ENCODE results near the gene SPATA46. TPM values are rescaled to one million over a fixed set of nuclear protein-coding genes. Genes with fewer than 3 reads are reported as not detected.

SPATA46 gene
- total and polyA plus RNA-seq, 2 of the 8 experiments (the other 6 are each of a cell fraction or from before 2014, with no cell fraction given): not detected

- FAIRE-seq: no peak
- H3K27ac ChIP-seq (ENCODE audit: low read depth, low read length): no peak overlapping the region
- TF ChIP-seq EZH2 (IDR thresholded peaks at IDR 0.05; ENCODE audit: low read depth, low read length, severe bottlenecking) (no peak), SIRT6 (IDR thresholded peaks at IDR 0.05; ENCODE audit: low read length) (no peak), YY1 (IDR thresholded peaks at IDR 0.05; ENCODE audit: low read depth, low read length) (no peak), EP300 (IDR thresholded peaks at IDR 0.05; ENCODE audit: borderline replicate concordance in 1 of 2, low read depth in 2 of 2, low read length in 2 of 2) (no peak), PHF8 (conservative IDR thresholded peaks at IDR 0.05; ENCODE audit: low read depth, low read length) (no peak), HDAC2 (IDR thresholded peaks at IDR 0.05; ENCODE audit: borderline replicate concordance in 1 of 2, low read depth in 2 of 2, low read length in 2 of 2) (no peak), USF2 (IDR thresholded peaks at IDR 0.05; ENCODE audit: low read length) (no peak)
Observed at GRCh38 chr1:162371611-162372010, 5.0 kb downstream of the SPATA46 start.

More at GRCh38 chr1:162371611-162372010, 5.0 kb downstream of the SPATA46 start:
- H3K23ac ChIP-seq (ENCODE audit: insufficient read length): no peak overlapping the region
- H3K27me3 ChIP-seq (replicated peaks in 1 of 4; ENCODE audit: control insufficient read depth in 3 of 4, extremely low read depth in 1 of 4, insufficient read depth in 3 of 4, low read length in 3 of 4): no peaks in the 10 kb centered on the region
- H4K8ac ChIP-seq (ENCODE audit: extremely low read depth, insufficient read depth, low read length): no peak overlapping the region
- no peak overlapping the region for H2AFZ ChIP-seq (ENCODE audit: low read length)
- no peak overlapping the region for H2BK120ac ChIP-seq (replicated peaks; ENCODE audit: low read depth, low read length)
- no peak overlapping the region for H3K56ac ChIP-seq (replicated peaks; ENCODE audit: insufficient read length, low read depth, low read length)
- no peaks in the 10 kb centered on the region for H3K79me1 ChIP-seq (ENCODE audit: low read depth, low read length)
- no peak overlapping the region for H3K18ac ChIP-seq (ENCODE audit: extremely low read depth, low read length)
- H2BK20ac ChIP-seq (ENCODE audit: low read length): no peak overlapping the region
- no peaks in the 10 kb centered on the region for H3K9me3 ChIP-seq (ENCODE audit: insufficient read depth in 2 of 2, low read depth in 1 of 2, low read length in 1 of 2)
- 91% methylated on average over 6 of the region's 6 CpGs; no CpG with 5 or more reads in 1 of the 2 experiments for WGBS, 2 experiments (ENCODE audit: extremely low coverage in 1 of 2, insufficient coverage in 1 of 2, insufficient read length in 1 of 2, insufficient replicate concordance in 2 of 2, low coverage in 1 of 2, low lambda C conversion rate in 2 of 2, missing lambda C conversion rate in 1 of 2)
- H3K4me1 ChIP-seq (replicated peaks in 1 of 4; ENCODE audit: control insufficient read depth in 3 of 4, insufficient read depth in 4 of 4, low read length in 3 of 4): no peaks in the 10 kb centered on the region
- no peak overlapping the region for H3K14ac ChIP-seq (ENCODE audit: insufficient read length)
- no peak for DNase-seq (ENCODE audit: low read depth in 1 of 2, low spot score in 2 of 2)
- no peak overlapping the region for H2BK12ac ChIP-seq (ENCODE audit: low read depth, low read length)
- H3K79me2 ChIP-seq (ENCODE audit: control insufficient read depth in 1 of 2, insufficient read depth in 2 of 2, low read length in 2 of 2): no peaks in the 10 kb centered on the region
- H3K9ac ChIP-seq (replicated peaks in 1 of 4; ENCODE audit: extremely low read depth in 1 of 4, low read depth in 3 of 4, low read length in 3 of 4): no peak overlapping the region
- H2AK5ac ChIP-seq (ENCODE audit: low read depth, low read length): no peak overlapping the region
- no peaks in the 10 kb centered on the region for H4K20me1 ChIP-seq (replicated peaks in 1 of 2; ENCODE audit: control insufficient read depth in 1 of 2, insufficient read depth in 2 of 2, low read length in 2 of 2)
- H3K4ac ChIP-seq (replicated peaks; ENCODE audit: insufficient read length, low read depth, low read length): no peak overlapping the region
- no peak overlapping the region for H4K91ac ChIP-seq (replicated peaks; ENCODE audit: insufficient read length, low read length)
- no peak overlapping the region for H3K4me3 ChIP-seq (ENCODE audit: extremely low read depth in 1 of 4, insufficient read depth in 2 of 4, low read depth in 3 of 4, low read length in 4 of 4)
- no peak overlapping the region for H4K5ac ChIP-seq (ENCODE audit: insufficient read length, low read depth, low read length)
- H3K23me2 ChIP-seq (ENCODE audit: low read depth, low read length): no peaks in the 10 kb centered on the region
- ChIA-PET POLR2A (ENCODE audit: partially characterized antibody) (interaction anchor here (1.8 kb wide), 1 partner anchor 9 kb away, joined by 6 read pairs; the partner anchor contains the start of gene C1orf226), CTCF (ENCODE audit: partially characterized antibody) (interaction anchor here (0.7 to 2.9 kb wide), 5 partner anchors 11 to 328 kb away, joined by 3 to 13 read pairs (median 4); no protein-coding TSS in a partner anchor)
- no peak overlapping the region for H2BK15ac ChIP-seq (ENCODE audit: low read length)
- peaks cover 0 to 6% (median under 1%) of the 10 kb centered on the region in 4 experiments; a peak in 1 of 8 replicates for H3K36me3 ChIP-seq (ENCODE audit: control insufficient read depth in 2 of 4, insufficient read depth in 4 of 4, low read length in 3 of 4)
- no peak overlapping the region for H3K4me2 ChIP-seq (ENCODE audit: insufficient read depth in 1 of 2, low read depth in 2 of 2, low read length in 2 of 2)
- no peak overlapping the region for H2BK5ac ChIP-seq (ENCODE audit: low read depth, low read length)
